Stimulated activated memory B cell treated with anti-CD40 and anti-IgM and Interleukin-4, amounts not matched to agents 10 μg/mL and 1 μg/mL and 100 μg/mL, for 72 hours (primary cell): Measurements from ENCODE around the gene CHMP4B.

Experiments
- ATAC-seq: fragments of 150-1000 bp; cut with Tn5 transposase; 2 replicates; pipeline ENCODE4 v1.10.0; 2021
- H3K27ac Mint-ChIP-seq: one replicate; pipeline ENCODE4 v1.8.0; 2022; ENCODE audit warnings: mild to moderate bottlenecking, mixed read lengths
- H3K27me3 Mint-ChIP-seq: one replicate; pipeline ENCODE4 v1.8.0; 2022; ENCODE audit warnings: mixed read lengths
- H3K36me3 Mint-ChIP-seq: one replicate; pipeline ENCODE4 v1.8.0; 2022; ENCODE audit warnings: mixed read lengths
- H3K4me1 Mint-ChIP-seq: one replicate; pipeline ENCODE4 v1.8.0; 2022; ENCODE audit warnings: mixed read lengths
- H3K4me3 Mint-ChIP-seq: one replicate; pipeline ENCODE4 v1.8.0; 2022; ENCODE audit warnings: mild to moderate bottlenecking, moderate library complexity, mixed read lengths
- H3K9me3 Mint-ChIP-seq: one replicate; pipeline ENCODE4 v1.8.0; 2022; ENCODE audit warnings: mixed read lengths

The CHMP4B gene

DNA sequence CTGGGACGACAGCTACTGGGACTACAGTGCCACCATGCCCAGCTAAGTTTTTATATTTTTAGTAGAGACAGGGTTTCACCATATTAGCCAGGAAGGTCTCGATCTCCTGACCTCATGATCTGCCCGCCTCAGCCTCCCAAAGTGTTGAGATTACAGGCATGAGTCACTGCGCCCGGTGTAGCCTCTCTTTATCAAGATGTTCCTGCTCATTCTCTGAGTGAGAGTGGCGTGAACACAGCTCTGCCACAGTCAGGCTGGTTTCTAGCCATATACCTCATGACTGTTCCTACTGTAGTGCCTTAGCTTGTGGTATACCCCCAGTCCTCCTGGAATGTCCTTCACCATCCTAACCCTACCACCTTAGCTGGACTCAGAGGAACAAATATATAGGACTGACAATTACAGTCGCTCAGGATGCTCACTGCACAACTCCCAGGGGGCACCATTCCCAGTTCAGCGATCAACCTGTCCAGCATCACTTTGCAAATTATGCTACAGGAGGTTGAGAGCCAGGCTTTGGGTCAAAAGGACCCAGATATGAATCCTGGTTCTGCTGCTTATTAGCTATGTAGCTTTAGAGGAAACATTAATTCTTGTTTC lies 86.3 kb downstream of the CHMP4B start:
- no peak overlapping the region for H3K27ac Mint-ChIP-seq
- H3K4me1 Mint-ChIP-seq: no peaks in the 10 kb centered on the region
- no peaks in the 10 kb centered on the region for H3K9me3 Mint-ChIP-seq
- H3K36me3 Mint-ChIP-seq: no peaks in the 10 kb centered on the region
- ATAC-seq: no peak
- H3K4me3 Mint-ChIP-seq: no peak overlapping the region
- peaks cover 42% of the 10 kb centered on the region for H3K27me3 Mint-ChIP-seq

- H3K36me3 Mint-ChIP-seq: no peaks in the 10 kb centered on the region
- no peaks in the 10 kb centered on the region for H3K9me3 Mint-ChIP-seq
- H3K27ac Mint-ChIP-seq: no peak overlapping the region
- ATAC-seq: no peak
- no peak overlapping the region for H3K4me3 Mint-ChIP-seq
- H3K4me1 Mint-ChIP-seq: no peaks in the 10 kb centered on the region
- H3K27me3 Mint-ChIP-seq: peaks cover 50% of the 10 kb centered on the region
Measured at GRCh38 chr20:33899106-33899505, 88.0 kb downstream of the CHMP4B start.

- no peak overlapping the region for H3K4me3 Mint-ChIP-seq
- H3K27me3 Mint-ChIP-seq: peaks cover 50% of the 10 kb centered on the region
- H3K27ac Mint-ChIP-seq: no peak overlapping the region
- no peak for ATAC-seq
- H3K9me3 Mint-ChIP-seq: no peaks in the 10 kb centered on the region
- H3K36me3 Mint-ChIP-seq: no peaks in the 10 kb centered on the region
- no peaks in the 10 kb centered on the region for H3K4me1 Mint-ChIP-seq
Measured at GRCh38 chr20:33900521-33901131, 89.5 kb downstream of the CHMP4B start.

- no peak for ATAC-seq
- peaks cover 51% of the 10 kb centered on the region for H3K27me3 Mint-ChIP-seq
- H3K27ac Mint-ChIP-seq: no peak overlapping the region
- H3K9me3 Mint-ChIP-seq: no peaks in the 10 kb centered on the region
- no peaks in the 10 kb centered on the region for H3K4me1 Mint-ChIP-seq
- no peak overlapping the region for H3K4me3 Mint-ChIP-seq
- H3K36me3 Mint-ChIP-seq: no peaks in the 10 kb centered on the region
Measured at GRCh38 chr20:33901132-33901523, 90.0 kb downstream of the CHMP4B start.

DNA sequence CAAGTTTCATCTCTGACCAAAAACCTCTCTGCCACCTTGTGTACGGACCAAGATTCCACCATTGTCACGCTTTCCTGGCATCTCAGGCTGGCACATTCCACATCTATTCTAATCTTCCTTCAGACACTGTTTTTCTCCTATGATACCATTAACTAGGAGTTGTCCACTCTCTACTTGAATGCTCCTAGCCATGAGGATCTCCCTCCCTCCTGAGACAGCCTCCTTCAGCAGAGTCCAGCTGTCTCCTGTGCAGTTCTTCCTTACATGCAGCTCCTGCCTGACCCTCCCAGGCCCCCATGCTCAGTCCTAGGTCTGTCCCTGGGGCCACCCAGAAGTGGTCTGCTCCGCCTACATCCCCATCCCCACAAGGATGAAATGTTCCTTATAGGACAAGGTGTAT lies 90.9 kb downstream of the CHMP4B start:
- no peaks in the 10 kb centered on the region for H3K36me3 Mint-ChIP-seq
- no peak for ATAC-seq
- no peaks in the 10 kb centered on the region for H3K4me1 Mint-ChIP-seq
- no peaks in the 10 kb centered on the region for H3K9me3 Mint-ChIP-seq
- no peak overlapping the region for H3K27ac Mint-ChIP-seq
- no peak overlapping the region for H3K4me3 Mint-ChIP-seq
- H3K27me3 Mint-ChIP-seq: peaks cover 52% of the 10 kb centered on the region
